Measurements from ENCODE around the gene PFDN4.

DNA sequence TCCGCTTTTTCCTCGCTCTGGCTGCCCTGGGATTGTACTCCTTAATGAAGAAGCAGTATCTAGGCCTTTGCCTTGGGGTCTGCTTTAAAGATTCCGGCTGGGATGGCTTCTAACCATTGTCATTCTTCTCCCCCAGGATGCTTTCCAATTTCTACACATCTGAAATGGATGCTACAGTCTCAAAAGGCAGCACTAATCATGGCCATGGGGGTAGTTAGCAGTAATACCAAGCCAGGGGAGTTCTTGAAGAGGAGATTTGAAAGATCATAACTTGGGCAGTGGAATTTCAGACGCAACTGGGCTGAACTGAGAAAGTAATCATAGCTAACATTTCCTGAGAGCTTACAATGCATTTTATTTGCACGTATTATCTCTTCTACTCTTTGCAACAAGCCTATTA, 3.4 kb upstream of the PFDN4 start:
- TF ChIP-seq EZH2 (IDR thresholded peaks at IDR 0.05; ENCODE audit: borderline replicate concordance, insufficient read depth, low read length, poor library complexity, severe bottlenecking), result no peak
- no peak for TF ChIP-seq POLR2AphosphoS5 (IDR thresholded peaks at IDR 0.05)
- TF ChIP-seq, protein P1, sequence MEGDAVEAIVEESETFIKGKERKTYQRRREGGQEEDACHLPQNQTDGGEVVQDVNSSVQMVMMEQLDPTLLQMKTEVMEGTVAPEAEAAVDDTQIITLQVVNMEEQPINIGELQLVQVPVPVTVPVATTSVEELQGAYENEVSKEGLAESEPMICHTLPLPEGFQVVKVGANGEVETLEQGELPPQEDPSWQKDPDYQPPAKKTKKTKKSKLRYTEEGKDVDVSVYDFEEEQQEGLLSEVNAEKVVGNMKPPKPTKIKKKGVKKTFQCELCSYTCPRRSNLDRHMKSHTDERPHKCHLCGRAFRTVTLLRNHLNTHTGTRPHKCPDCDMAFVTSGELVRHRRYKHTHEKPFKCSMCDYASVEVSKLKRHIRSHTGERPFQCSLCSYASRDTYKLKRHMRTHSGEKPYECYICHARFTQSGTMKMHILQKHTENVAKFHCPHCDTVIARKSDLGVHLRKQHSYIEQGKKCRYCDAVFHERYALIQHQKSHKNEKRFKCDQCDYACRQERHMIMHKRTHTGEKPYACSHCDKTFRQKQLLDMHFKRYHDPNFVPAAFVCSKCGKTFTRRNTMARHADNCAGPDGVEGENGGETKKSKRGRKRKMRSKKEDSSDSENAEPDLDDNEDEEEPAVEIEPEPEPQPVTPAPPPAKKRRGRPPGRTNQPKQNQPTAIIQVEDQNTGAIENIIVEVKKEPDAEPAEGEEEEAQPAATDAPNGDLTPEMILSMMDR (IDR thresholded peaks at IDR 0.05; ENCODE audit: poor library complexity, severe bottlenecking), result no peak
- TF ChIP-seq, protein P2, sequence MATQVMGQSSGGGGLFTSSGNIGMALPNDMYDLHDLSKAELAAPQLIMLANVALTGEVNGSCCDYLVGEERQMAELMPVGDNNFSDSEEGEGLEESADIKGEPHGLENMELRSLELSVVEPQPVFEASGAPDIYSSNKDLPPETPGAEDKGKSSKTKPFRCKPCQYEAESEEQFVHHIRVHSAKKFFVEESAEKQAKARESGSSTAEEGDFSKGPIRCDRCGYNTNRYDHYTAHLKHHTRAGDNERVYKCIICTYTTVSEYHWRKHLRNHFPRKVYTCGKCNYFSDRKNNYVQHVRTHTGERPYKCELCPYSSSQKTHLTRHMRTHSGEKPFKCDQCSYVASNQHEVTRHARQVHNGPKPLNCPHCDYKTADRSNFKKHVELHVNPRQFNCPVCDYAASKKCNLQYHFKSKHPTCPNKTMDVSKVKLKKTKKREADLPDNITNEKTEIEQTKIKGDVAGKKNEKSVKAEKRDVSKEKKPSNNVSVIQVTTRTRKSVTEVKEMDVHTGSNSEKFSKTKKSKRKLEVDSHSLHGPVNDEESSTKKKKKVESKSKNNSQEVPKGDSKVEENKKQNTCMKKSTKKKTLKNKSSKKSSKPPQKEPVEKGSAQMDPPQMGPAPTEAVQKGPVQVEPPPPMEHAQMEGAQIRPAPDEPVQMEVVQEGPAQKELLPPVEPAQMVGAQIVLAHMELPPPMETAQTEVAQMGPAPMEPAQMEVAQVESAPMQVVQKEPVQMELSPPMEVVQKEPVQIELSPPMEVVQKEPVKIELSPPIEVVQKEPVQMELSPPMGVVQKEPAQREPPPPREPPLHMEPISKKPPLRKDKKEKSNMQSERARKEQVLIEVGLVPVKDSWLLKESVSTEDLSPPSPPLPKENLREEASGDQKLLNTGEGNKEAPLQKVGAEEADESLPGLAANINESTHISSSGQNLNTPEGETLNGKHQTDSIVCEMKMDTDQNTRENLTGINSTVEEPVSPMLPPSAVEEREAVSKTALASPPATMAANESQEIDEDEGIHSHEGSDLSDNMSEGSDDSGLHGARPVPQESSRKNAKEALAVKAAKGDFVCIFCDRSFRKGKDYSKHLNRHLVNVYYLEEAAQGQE (IDR thresholded peaks at IDR 0.05; ENCODE audit: borderline replicate concordance), result no peak
- TF ChIP-seq RAD21 (conservative IDR thresholded peaks at IDR 0.05), result no peak
- no peak for TF ChIP-seq TAF1 (IDR thresholded peaks at IDR 0.05; ENCODE audit: low read depth)
- no peak for TF ChIP-seq SMC3 (conservative IDR thresholded peaks at IDR 0.05; ENCODE audit: poor library complexity)
- no peak for TF ChIP-seq MXI1 (conservative IDR thresholded peaks at IDR 0.05; ENCODE audit: poor library complexity, severe bottlenecking)
- no peak for TF ChIP-seq EP300 (conservative IDR thresholded peaks at IDR 0.05; ENCODE audit: poor library complexity, severe bottlenecking)

Measured in neural cell (in vitro differentiated cells).